ENCODE data around the gene PITHD1. TPM values are rescaled to one million over a fixed set of nuclear protein-coding genes. Genes with fewer than 3 reads are reported as not detected.

Gene PITHD1
- total RNA-seq: 22.3 and 36.8 TPM in 2 replicates

GRCh38 chr1:23777979-23778814 is at the start of gene PITHD1:
TSS of gene PITHD1 (plus strand) at chr1:23778418. CDS start at chr1:23778516, 98 bp downstream.

GRCh38 chr1:23743287-23744152 is 34.7 kb upstream of the PITHD1 start, which contains the start of gene ELOA:
TSS of gene ELOA (plus strand) at chr1:23743471. CDS start at chr1:23743504, 33 bp downstream.

GRCh38 chr1:23790696-23791515 is 12.7 kb downstream of the PITHD1 start, which contains the start of gene LYPLA2:
TSS of gene LYPLA2 (plus strand) at chr1:23791145. CDS start at chr1:23792683, 1,538 bp downstream.

GRCh38 chr1:23800400-23801337 is 22.5 kb downstream of the PITHD1 start, which contains the start of gene GALE:
TSS of gene GALE (minus strand) at chr1:23800754. CDS start at chr1:23799007, 1,747 bp downstream.

GRCh38 chr1:23825076-23825761 is 47.0 kb downstream of the PITHD1 start, which contains the start of gene HMGCL:
TSS of gene HMGCL (minus strand) at chr1:23825429. CDS start at chr1:23825415, 14 bp downstream.

Other genes starting within 250 kb of the PITHD1 start
- gene E2F2, start 247.2 kb upstream of the PITHD1 start, total RNA-seq: under 0.01 and 2.7 TPM in 2 replicates
- 156 and 168 TPM in 2 replicates for gene ID3, start 218.9 kb upstream of the PITHD1 start, total RNA-seq
- 344 and 681 TPM in 2 replicates for gene RPL11, start 86.6 kb upstream of the PITHD1 start, total RNA-seq
- 48.4 and 56.4 TPM in 2 replicates for gene ELOA, start 34.9 kb upstream of the PITHD1 start, total RNA-seq
- gene LYPLA2, start 12.7 kb downstream of the PITHD1 start, total RNA-seq: 53.2 and 96.9 TPM in 2 replicates
- 42.7 and 63.9 TPM in 2 replicates for gene GALE, start 22.3 kb downstream of the PITHD1 start, total RNA-seq
- gene HMGCL, start 47.0 kb downstream of the PITHD1 start, total RNA-seq: 18.5 and 42.0 TPM in 2 replicates
- gene FUCA1, start 89.9 kb downstream of the PITHD1 start, total RNA-seq: 5.7 and 9.4 TPM in 2 replicates
- gene CNR2, start 134.9 kb downstream of the PITHD1 start, total RNA-seq: not detected in 2 replicates
- gene PNRC2, start 181.4 kb downstream of the PITHD1 start, total RNA-seq: 68.9 and 83.4 TPM in 2 replicates
- 102 and 125 TPM in 2 replicates for gene SRSF10, start 201.9 kb downstream of the PITHD1 start, total RNA-seq